ENCODE results near the gene RSPH6A.

Gene RSPH6A

DNA sequence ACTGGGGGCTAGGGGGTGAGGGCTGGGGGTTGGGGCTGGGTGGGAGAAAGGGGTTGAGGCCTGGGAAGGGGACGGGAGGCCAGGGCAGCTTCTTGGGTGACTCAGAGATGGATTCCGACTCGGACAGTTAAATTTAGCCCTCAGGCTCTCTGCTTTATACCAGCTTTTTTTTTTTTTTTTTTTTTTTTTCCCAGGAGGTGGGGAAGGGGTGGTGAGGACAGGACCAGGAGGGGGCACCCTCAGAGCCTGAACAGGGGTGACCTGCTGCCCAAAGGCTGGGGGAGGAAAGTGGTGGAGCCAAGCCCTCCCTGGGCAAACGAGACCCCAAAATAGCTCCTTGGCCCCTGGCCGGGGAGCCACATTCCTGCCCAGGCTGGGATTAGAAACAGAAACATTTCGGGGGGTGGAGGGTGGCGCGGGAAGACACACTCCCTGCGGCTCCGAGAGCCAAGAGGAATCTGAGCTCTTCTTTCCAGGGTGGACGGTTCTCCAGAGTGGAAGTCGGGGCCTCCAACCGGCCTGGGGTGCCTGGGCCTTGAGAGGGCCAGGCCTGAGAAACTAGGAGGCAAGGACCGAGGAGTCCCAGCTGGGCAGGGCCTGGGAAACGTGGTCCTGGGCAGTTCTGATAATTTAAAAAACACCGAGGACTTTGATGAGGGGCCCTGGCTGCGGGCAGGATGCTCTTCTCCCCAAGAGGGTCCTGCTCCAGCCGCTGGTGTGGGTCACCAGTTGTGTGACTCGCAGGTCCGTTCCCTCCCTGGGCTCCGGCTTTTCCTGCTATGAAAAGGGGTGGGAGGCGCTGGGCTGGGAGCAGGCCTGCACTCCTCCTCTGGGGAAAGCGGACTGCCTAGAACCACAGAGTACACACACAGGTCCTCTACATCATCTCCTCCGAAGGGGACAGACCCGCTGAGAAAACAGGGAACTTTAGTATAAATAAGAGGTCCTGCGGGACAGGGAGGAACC, 32.0 kb downstream of the RSPH6A start:
- peak overlapping the region; percentile 36 for H3K4me3 Mint-ChIP-seq
- peaks cover 54% of the 10 kb centered on the region for H3K4me1 Mint-ChIP-seq

DNA sequence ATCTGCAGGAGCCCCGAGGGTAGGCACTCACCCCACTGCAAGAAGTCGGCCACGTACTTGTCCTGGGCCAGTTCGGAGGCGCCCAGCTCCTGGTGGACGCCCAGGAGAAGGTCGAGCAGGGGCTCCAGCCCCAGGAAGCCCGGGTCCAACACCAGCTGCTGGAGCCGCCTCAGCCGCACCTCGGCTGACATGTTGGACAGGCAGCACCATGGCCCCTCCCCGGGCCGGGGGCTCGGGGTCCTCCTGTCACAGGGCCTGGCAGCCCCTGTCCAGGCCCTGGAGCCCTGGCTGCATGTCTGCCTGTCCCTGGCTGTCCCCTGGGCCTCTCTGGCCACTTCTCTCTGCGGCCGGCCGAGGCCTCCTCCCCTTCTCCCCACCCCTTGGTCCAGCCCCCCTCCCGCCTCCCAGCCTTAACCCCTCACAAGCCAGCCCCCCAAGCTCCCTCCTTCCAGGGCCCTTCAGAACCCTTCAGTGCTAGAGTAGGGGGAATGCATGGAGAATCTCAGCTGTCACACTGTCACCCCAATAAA, 32.9 kb downstream of the RSPH6A start, which contains the start of gene DMPK:
TSS of gene DMPK (minus strand) at position 329 of the 530 bp plus-strand sequence. CDS start at position 191, 138 bp downstream.
- peaks cover 54% of the 10 kb centered on the region for H3K4me1 Mint-ChIP-seq
- H3K27me3 Mint-ChIP-seq (ENCODE audit: low read depth, poor library complexity) = no peaks in the 10 kb centered on the region
- peak within 1 kb of the TSS; percentile 36 for H3K4me3 Mint-ChIP-seq
- DNase-seq = no peak
- peak within 1 kb of the TSS; percentile 81 for H3K27ac Mint-ChIP-seq
- H3K9me3 Mint-ChIP-seq = no peaks in the 10 kb centered on the region
- peaks cover 16% of the 10 kb centered on the region for H3K36me3 Mint-ChIP-seq (ENCODE audit: low read depth)
- TF ChIP-seq CTCF (IDR thresholded peaks at IDR 0.05) = no peak

More for the DNA sequence above, 32.0 kb downstream of the RSPH6A start:
- Mint-ChIP-seq H3K27ac (peak overlapping the region; percentile 81), H3K9me3 (no peaks in the 10 kb centered on the region), H3K36me3 (ENCODE audit: low read depth) (peaks cover 19% of the 10 kb centered on the region), H3K27me3 (ENCODE audit: low read depth, poor library complexity) (no peaks in the 10 kb centered on the region)
- no peak for TF ChIP-seq CTCF (IDR thresholded peaks at IDR 0.05)
- no peak for DNase-seq

DNA sequence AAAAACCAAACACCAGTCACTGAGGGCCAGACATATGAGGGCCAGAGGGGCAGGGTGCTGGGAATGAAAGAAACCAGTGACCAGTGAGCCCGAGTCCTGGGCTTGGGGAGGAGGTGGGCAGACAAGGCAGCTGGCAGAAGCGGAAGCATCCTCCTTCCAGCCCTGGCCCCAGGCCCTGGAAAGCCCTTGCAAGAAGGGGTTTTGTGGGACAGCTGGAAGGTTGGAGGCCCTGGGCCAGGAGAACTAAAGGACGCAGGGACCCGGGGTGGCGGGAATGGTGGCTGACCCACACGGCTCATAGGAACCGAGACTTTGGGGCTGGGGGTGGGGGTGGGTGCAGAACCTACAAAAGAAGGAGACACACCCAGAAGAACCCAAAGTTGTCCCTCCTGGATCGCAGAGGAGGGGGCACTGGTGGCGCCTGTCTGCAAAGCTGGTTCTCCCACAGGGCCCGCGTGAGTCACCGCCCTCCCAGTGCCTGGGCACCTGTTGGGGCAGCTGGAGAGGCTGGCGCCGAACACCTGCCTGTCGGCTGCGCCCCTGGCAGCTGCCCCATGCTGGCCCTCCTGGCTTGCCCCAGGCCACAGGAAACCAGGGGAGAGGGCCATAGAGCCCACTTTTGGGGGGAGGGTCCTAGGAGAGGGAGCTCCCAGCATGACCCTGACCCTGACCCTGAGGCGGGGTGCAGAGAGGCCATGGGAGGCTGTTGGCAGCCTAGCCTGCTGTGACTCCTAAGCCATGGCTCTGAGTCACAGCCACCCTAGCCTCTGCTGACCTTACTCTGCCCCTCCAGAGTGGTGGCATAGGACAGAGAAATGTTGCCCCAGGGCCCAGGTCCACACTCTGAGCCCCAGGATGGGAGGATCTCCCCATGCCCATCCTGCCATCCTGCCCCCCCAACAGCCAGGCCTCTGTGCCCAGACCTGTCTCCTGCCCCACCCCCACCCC, 33.6 kb downstream of the RSPH6A start:
- Mint-ChIP-seq H3K9me3 (no peaks in the 10 kb centered on the region), H3K27ac (no peak overlapping the region), H3K27me3 (ENCODE audit: low read depth, poor library complexity) (peaks cover 3% of the 10 kb centered on the region), H3K36me3 (ENCODE audit: low read depth) (peaks cover 21% of the 10 kb centered on the region), H3K4me3 (peak overlapping the region; percentile 25), H3K4me1 (peaks cover 54% of the 10 kb centered on the region)
- no peak for TF ChIP-seq CTCF (IDR thresholded peaks at IDR 0.05)
- no peak for DNase-seq

DNA sequence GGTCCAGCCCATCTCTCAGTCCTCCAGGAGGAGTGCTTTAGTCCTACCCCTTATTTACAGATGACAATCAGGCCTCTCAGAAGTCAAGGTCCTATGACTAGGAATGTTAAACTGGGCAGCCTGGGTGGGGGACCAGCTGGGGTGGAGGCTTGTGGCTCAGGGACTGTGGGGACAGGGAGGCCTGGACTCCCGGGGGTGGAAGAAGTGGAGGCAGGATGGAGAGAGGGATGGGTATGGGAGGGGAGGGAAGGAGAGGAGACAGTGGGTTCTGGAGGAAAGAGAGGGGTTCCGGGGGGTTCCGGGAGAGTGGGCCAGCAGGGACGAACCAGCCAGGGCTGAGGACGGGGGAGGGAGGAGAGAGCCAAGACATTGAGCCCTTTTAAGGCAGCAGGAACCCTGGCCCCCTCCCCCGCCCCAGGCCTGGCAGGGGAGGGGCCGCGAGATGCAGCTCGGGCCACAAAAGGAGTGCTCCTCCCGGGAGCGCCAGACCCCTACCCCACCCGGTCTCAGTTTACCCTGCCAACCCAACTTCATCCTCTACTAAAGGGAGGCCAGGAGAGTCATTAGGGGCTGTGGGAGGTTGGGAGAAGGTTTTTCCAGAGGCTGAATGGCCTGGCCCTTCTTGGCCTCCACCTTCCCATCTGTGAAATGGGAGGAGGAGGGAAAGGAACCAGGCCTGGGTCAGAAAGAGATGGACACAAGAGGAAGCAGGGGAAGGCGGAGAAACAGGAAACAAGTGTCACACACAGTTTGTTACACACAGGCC, 34.5 kb downstream of the RSPH6A start:
- Mint-ChIP-seq H3K4me1 (peaks cover 54% of the 10 kb centered on the region), H3K27me3 (ENCODE audit: low read depth, poor library complexity) (peaks cover 3% of the 10 kb centered on the region), H3K9me3 (no peaks in the 10 kb centered on the region), H3K4me3 (peak overlapping the region; percentile 25), H3K36me3 (ENCODE audit: low read depth) (peaks cover 23% of the 10 kb centered on the region), H3K27ac (no peak overlapping the region)
- TF ChIP-seq CTCF (IDR thresholded peaks at IDR 0.05) = no peak
- DNase-seq = no peak

DNA sequence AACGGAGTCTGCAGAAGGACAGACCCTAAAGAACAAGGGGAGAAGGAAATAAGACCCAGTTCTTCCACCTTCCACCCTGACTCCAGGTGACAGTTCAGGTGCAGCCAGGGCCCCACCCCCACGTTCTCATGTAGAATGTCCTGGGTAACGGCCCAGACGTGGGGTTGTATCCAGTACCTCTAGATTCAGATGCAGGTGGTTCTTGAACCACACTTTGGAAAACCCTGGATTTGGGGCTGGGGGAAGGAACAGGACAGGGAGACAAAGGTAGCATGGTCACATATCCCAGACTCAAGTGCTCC, 35.0 kb downstream of the RSPH6A start:
- Mint-ChIP-seq H3K9me3 (no peaks in the 10 kb centered on the region), H3K27me3 (ENCODE audit: low read depth, poor library complexity) (peaks cover 3% of the 10 kb centered on the region), H3K4me3 (no peak overlapping the region), H3K27ac (no peak overlapping the region), H3K4me1 (peaks cover 54% of the 10 kb centered on the region), H3K36me3 (ENCODE audit: low read depth) (peaks cover 24% of the 10 kb centered on the region)
- no peak for DNase-seq
- no peak for TF ChIP-seq CTCF (IDR thresholded peaks at IDR 0.05)
